ENCODE results near the gene MBOAT2. TPM values are rescaled to one million over a fixed set of nuclear protein-coding genes. Genes with fewer than 3 reads are reported as not detected.

Gene MBOAT2
- polyA plus RNA-seq, 1 donor, result 20.7 TPM

GRCh38 chr2:8836971-8837794, 166.3 kb downstream of the MBOAT2 start, which contains the start of gene KIDINS220:
Gene KIDINS220, minus strand, starts transcription at chr2:8837613. Its CDS starts 10,520 bp downstream, at chr2:8827093.
- Histone ChIP-seq H3K9me3 (ENCODE audit: control insufficient read depth, low read depth, low read length) (no peaks in the 10 kb centered on the region), H3K27me3 (ENCODE audit: control insufficient read depth, insufficient read depth, low read length) (no peaks in the 10 kb centered on the region), H3K4me1 (ENCODE audit: control insufficient read depth, insufficient read depth, low read length) (peaks cover 7% of the 10 kb centered on the region), H3K36me3 (ENCODE audit: control insufficient read depth, insufficient read depth, low read length) (no peaks in the 10 kb centered on the region), H3K27ac (ENCODE audit: low read length) (peak within 1 kb of the TSS; percentile 59), H3K4me3 (ENCODE audit: low read length) (peak within 1 kb of the TSS; percentile 88)
- DNase-seq, result peak; percentile 79 to 85
- WGBS (ENCODE audit: insufficient coverage, low lambda C conversion rate), result no CpG with 5 or more reads among the region's 67 CpGs

GRCh38 chr2:8835279-8835678, 168.2 kb downstream of the MBOAT2 start:
- Histone ChIP-seq H3K4me1 (ENCODE audit: control insufficient read depth, insufficient read depth, low read length) (peaks cover 7% of the 10 kb centered on the region), H3K36me3 (ENCODE audit: control insufficient read depth, insufficient read depth, low read length) (no peaks in the 10 kb centered on the region), H3K9me3 (ENCODE audit: control insufficient read depth, low read depth, low read length) (no peaks in the 10 kb centered on the region), H3K27ac (ENCODE audit: low read length) (no peak overlapping the region), H3K27me3 (ENCODE audit: control insufficient read depth, insufficient read depth, low read length) (no peaks in the 10 kb centered on the region), H3K4me3 (ENCODE audit: low read length) (no peak overlapping the region)
- DNase-seq, result no peak

- 90% methylated on average over 2 of the region's 7 CpGs for WGBS (ENCODE audit: insufficient coverage, low lambda C conversion rate)
- Histone ChIP-seq H3K4me1 (ENCODE audit: control insufficient read depth, insufficient read depth, low read length) (peaks cover 7% of the 10 kb centered on the region), H3K9me3 (ENCODE audit: control insufficient read depth, low read depth, low read length) (no peaks in the 10 kb centered on the region), H3K36me3 (ENCODE audit: control insufficient read depth, insufficient read depth, low read length) (no peaks in the 10 kb centered on the region), H3K27ac (ENCODE audit: low read length) (no peak overlapping the region), H3K27me3 (ENCODE audit: control insufficient read depth, insufficient read depth, low read length) (no peaks in the 10 kb centered on the region), H3K4me3 (ENCODE audit: low read length) (no peak overlapping the region)
- no peak for DNase-seq
These were observed 169.6 kb downstream of the MBOAT2 start for GRCh38 chr2:8833853-8834252.

GRCh38 chr2:8831516-8831915, 172.0 kb downstream of the MBOAT2 start:
- WGBS (ENCODE audit: insufficient coverage, low lambda C conversion rate), result no CpG with 5 or more reads among the region's 2 CpGs
- no peaks in the 10 kb centered on the region for H3K9me3 ChIP-seq (ENCODE audit: control insufficient read depth, low read depth, low read length)
- no peak for DNase-seq
- H3K27me3 ChIP-seq (ENCODE audit: control insufficient read depth, insufficient read depth, low read length), result no peaks in the 10 kb centered on the region
- peaks cover 7% of the 10 kb centered on the region for H3K4me1 ChIP-seq (ENCODE audit: control insufficient read depth, insufficient read depth, low read length)
- H3K36me3 ChIP-seq (ENCODE audit: control insufficient read depth, insufficient read depth, low read length), result peaks cover 6% of the 10 kb centered on the region
- no peak overlapping the region for H3K4me3 ChIP-seq (ENCODE audit: low read length)
- no peak overlapping the region for H3K27ac ChIP-seq (ENCODE audit: low read length)

- H3K4me1 ChIP-seq (ENCODE audit: control insufficient read depth, insufficient read depth, low read length), result no peaks in the 10 kb centered on the region
- no peaks in the 10 kb centered on the region for H3K27me3 ChIP-seq (ENCODE audit: control insufficient read depth, insufficient read depth, low read length)
- no peaks in the 10 kb centered on the region for H3K9me3 ChIP-seq (ENCODE audit: control insufficient read depth, low read depth, low read length)
- no peak for DNase-seq
- H3K36me3 ChIP-seq (ENCODE audit: control insufficient read depth, insufficient read depth, low read length), result peaks cover 23% of the 10 kb centered on the region
- no CpG with 5 or more reads among the region's 2 CpGs for WGBS (ENCODE audit: insufficient coverage, low lambda C conversion rate)
- H3K27ac ChIP-seq (ENCODE audit: low read length), result no peak overlapping the region
- H3K4me3 ChIP-seq (ENCODE audit: low read length), result no peak overlapping the region
These were observed 175.8 kb downstream of the MBOAT2 start for GRCh38 chr2:8827729-8828128.

- Histone ChIP-seq H3K36me3 (ENCODE audit: control insufficient read depth, insufficient read depth, low read length) (peaks cover 29% of the 10 kb centered on the region), H3K4me3 (ENCODE audit: low read length) (no peak overlapping the region), H3K9me3 (ENCODE audit: control insufficient read depth, low read depth, low read length) (no peaks in the 10 kb centered on the region), H3K4me1 (ENCODE audit: control insufficient read depth, insufficient read depth, low read length) (no peaks in the 10 kb centered on the region), H3K27me3 (ENCODE audit: control insufficient read depth, insufficient read depth, low read length) (no peaks in the 10 kb centered on the region), H3K27ac (ENCODE audit: low read length) (no peak overlapping the region)
- no peak for DNase-seq
- WGBS (ENCODE audit: insufficient coverage, low lambda C conversion rate), result 100% methylated on average over 1 of the region's 4 CpGs
These were observed 181.3 kb downstream of the MBOAT2 start for GRCh38 chr2:8822218-8822617.

- H3K36me3 ChIP-seq (ENCODE audit: control insufficient read depth, insufficient read depth, low read length), result peaks cover 31% of the 10 kb centered on the region
- H3K4me1 ChIP-seq (ENCODE audit: control insufficient read depth, insufficient read depth, low read length), result no peaks in the 10 kb centered on the region
- WGBS (ENCODE audit: insufficient coverage, low lambda C conversion rate), result no CpG with 5 or more reads among the region's 8 CpGs
- H3K27me3 ChIP-seq (ENCODE audit: control insufficient read depth, insufficient read depth, low read length), result no peaks in the 10 kb centered on the region
- H3K4me3 ChIP-seq (ENCODE audit: low read length), result no peak overlapping the region
- H3K27ac ChIP-seq (ENCODE audit: low read length), result no peak overlapping the region
- no peaks in the 10 kb centered on the region for H3K9me3 ChIP-seq (ENCODE audit: control insufficient read depth, low read depth, low read length)
- DNase-seq, result no peak
These were observed 181.9 kb downstream of the MBOAT2 start for GRCh38 chr2:8821276-8822217.

GRCh38 chr2:8819948-8820347, 183.5 kb downstream of the MBOAT2 start:
- Histone ChIP-seq H3K4me3 (ENCODE audit: low read length) (no peak overlapping the region), H3K36me3 (ENCODE audit: control insufficient read depth, insufficient read depth, low read length) (peaks cover 31% of the 10 kb centered on the region), H3K9me3 (ENCODE audit: control insufficient read depth, low read depth, low read length) (no peaks in the 10 kb centered on the region), H3K27me3 (ENCODE audit: control insufficient read depth, insufficient read depth, low read length) (no peaks in the 10 kb centered on the region), H3K27ac (ENCODE audit: low read length) (no peak overlapping the region), H3K4me1 (ENCODE audit: control insufficient read depth, insufficient read depth, low read length) (no peaks in the 10 kb centered on the region)
- no peak for DNase-seq
- WGBS (ENCODE audit: insufficient coverage, low lambda C conversion rate), result 100% methylated on average over 2 of the region's 8 CpGs

- DNase-seq, result no peak
- Histone ChIP-seq H3K4me1 (ENCODE audit: control insufficient read depth, insufficient read depth, low read length) (no peaks in the 10 kb centered on the region), H3K9me3 (ENCODE audit: control insufficient read depth, low read depth, low read length) (no peaks in the 10 kb centered on the region), H3K36me3 (ENCODE audit: control insufficient read depth, insufficient read depth, low read length) (peaks cover 28% of the 10 kb centered on the region), H3K27ac (ENCODE audit: low read length) (no peak overlapping the region), H3K27me3 (ENCODE audit: control insufficient read depth, insufficient read depth, low read length) (no peaks in the 10 kb centered on the region), H3K4me3 (ENCODE audit: low read length) (no peak overlapping the region)
- 100% methylated on average over 1 of the region's 5 CpGs for WGBS (ENCODE audit: insufficient coverage, low lambda C conversion rate)
These were observed 184.3 kb downstream of the MBOAT2 start for GRCh38 chr2:8819194-8819593.

- H3K4me1 ChIP-seq (ENCODE audit: control insufficient read depth, insufficient read depth, low read length), result no peaks in the 10 kb centered on the region
- no peak overlapping the region for H3K27ac ChIP-seq (ENCODE audit: low read length)
- 100% methylated on average over 1 of the region's 1 CpG for WGBS (ENCODE audit: insufficient coverage, low lambda C conversion rate)
- H3K4me3 ChIP-seq (ENCODE audit: low read length), result no peak overlapping the region
- H3K36me3 ChIP-seq (ENCODE audit: control insufficient read depth, insufficient read depth, low read length), result peaks cover 32% of the 10 kb centered on the region
- H3K27me3 ChIP-seq (ENCODE audit: control insufficient read depth, insufficient read depth, low read length), result no peaks in the 10 kb centered on the region
- no peak for DNase-seq
- no peaks in the 10 kb centered on the region for H3K9me3 ChIP-seq (ENCODE audit: control insufficient read depth, low read depth, low read length)
These were observed 186.3 kb downstream of the MBOAT2 start for GRCh38 chr2:8817221-8817620.

All from large intestine (tissue), 3 donors.